Activated naive CD4-positive, alpha-beta T cell treated with anti-CD3 and anti-CD28 coated beads, Interleukin-2, amount 10 ng/mL, durations not matched to agents 7 days and 5 days (primary cell): Measurements from ENCODE around the gene ANGPTL2.
A peak's percentile ranks its signal among the peaks of the same experiment; 100 is the strongest.
"Not testable (repeated sequence)": the region's sequence is repeated elsewhere in the genome, so short reads cannot be mapped to it uniquely, and the experiment has no call there.

Source experiments
- CTCF ChIA-PET: fragments of 350-600 bp; sonication (Branson Sonifier 250); formaldehyde crosslinking; loops from one replicate; lab custom pipeline; 2021; ENCODE audit warnings: antibody characterized with exemption; lab: Charles Lee
- DNase-seq: peaks from one replicate; pipeline ENCODE4 v3.0.0-alpha.2; 2020
- H3K27ac Mint-ChIP-seq: one replicate; pipeline ENCODE4 v1.8.0; 2021; ENCODE audit warnings: mild to moderate bottlenecking, moderate library complexity, mixed read lengths
- H3K27me3 Mint-ChIP-seq: one replicate; pipeline ENCODE4 v1.8.0; 2021; ENCODE audit warnings: mild to moderate bottlenecking, mixed read lengths
- H3K36me3 Mint-ChIP-seq: one replicate; pipeline ENCODE4 v1.8.0; 2021; ENCODE audit warnings: mixed read lengths
- H3K4me1 Mint-ChIP-seq: one replicate; pipeline ENCODE4 v1.8.0; 2021; ENCODE audit warnings: mixed read lengths
- H3K4me3 Mint-ChIP-seq: one replicate; pipeline ENCODE4 v1.8.0; 2021; ENCODE audit warnings: mild to moderate bottlenecking, moderate library complexity, mixed read lengths
- H3K9me3 Mint-ChIP-seq: one replicate; pipeline ENCODE4 v1.8.0; 2021; ENCODE audit warnings: mixed read lengths

Gene ANGPTL2

GRCh38 chr9:127122176-127123063 is at the start of gene ANGPTL2:
ANGPTL2 (minus strand) TSS chr9:127122635; CDS start chr9:127108731, 13,904 bp downstream.
- H3K4me3 Mint-ChIP-seq = no peak within 1 kb of the TSS
- H3K27me3 Mint-ChIP-seq = peaks cover 78% of the 10 kb centered on the region
- CTCF ChIA-PET = no interaction called here

GRCh38 chr9:127171348-127171747 is 48.9 kb upstream of the ANGPTL2 start:
- DNase-seq, H3K4me1 Mint-ChIP-seq, H3K36me3 Mint-ChIP-seq, H3K4me3 Mint-ChIP-seq, H3K9me3 Mint-ChIP-seq, H3K27ac Mint-ChIP-seq, CTCF ChIA-PET: not testable (repeated sequence)
- peaks cover 14% of the 10 kb centered on the region for H3K27me3 Mint-ChIP-seq

More at GRCh38 chr9:127122176-127123063, at the start of gene ANGPTL2:
- peaks cover 3% of the 10 kb centered on the region for H3K4me1 Mint-ChIP-seq
- H3K9me3 Mint-ChIP-seq = no peaks in the 10 kb centered on the region
- no peaks in the 10 kb centered on the region for H3K36me3 Mint-ChIP-seq
- peak; percentile 29 for DNase-seq
- H3K27ac Mint-ChIP-seq = no peak within 1 kb of the TSS

GRCh38 chr9:127170652-127171051 is 48.2 kb upstream of the ANGPTL2 start:
- Mint-ChIP-seq H3K4me3 (no peak overlapping the region), H3K27me3 (peaks cover 14% of the 10 kb centered on the region), H3K36me3 (no peaks in the 10 kb centered on the region), H3K27ac (no peak overlapping the region), H3K9me3 (no peaks in the 10 kb centered on the region), H3K4me1 (peaks cover 2% of the 10 kb centered on the region)
- CTCF ChIA-PET = no interaction called here
- no peak for DNase-seq

- no peak for DNase-seq
- no peaks in the 10 kb centered on the region for H3K9me3 Mint-ChIP-seq
- CTCF ChIA-PET = no interaction called here
- H3K27me3 Mint-ChIP-seq = peaks cover 14% of the 10 kb centered on the region
- no peaks in the 10 kb centered on the region for H3K36me3 Mint-ChIP-seq
- H3K27ac Mint-ChIP-seq = no peak overlapping the region
- no peak overlapping the region for H3K4me3 Mint-ChIP-seq
- peaks cover 2% of the 10 kb centered on the region for H3K4me1 Mint-ChIP-seq
These were observed 47.7 kb upstream of the ANGPTL2 start for GRCh38 chr9:127170103-127170502.

GRCh38 chr9:127169575-127169883 is 47.1 kb upstream of the ANGPTL2 start:
- no peak overlapping the region for H3K4me3 Mint-ChIP-seq
- no peak overlapping the region for H3K27ac Mint-ChIP-seq

GRCh38 chr9:127168756-127169574 is 46.5 kb upstream of the ANGPTL2 start:
- CTCF ChIA-PET = no interaction called here
- Mint-ChIP-seq H3K27me3 (peaks cover 14% of the 10 kb centered on the region), H3K27ac (no peak overlapping the region), H3K4me3 (no peak overlapping the region), H3K4me1 (peaks cover 2% of the 10 kb centered on the region), H3K36me3 (no peaks in the 10 kb centered on the region), H3K9me3 (no peaks in the 10 kb centered on the region)
- DNase-seq = no peak

More at GRCh38 chr9:127169575-127169883, 47.1 kb upstream of the ANGPTL2 start:
- H3K36me3 Mint-ChIP-seq = no peaks in the 10 kb centered on the region
- peaks cover 2% of the 10 kb centered on the region for H3K4me1 Mint-ChIP-seq
- no peaks in the 10 kb centered on the region for H3K9me3 Mint-ChIP-seq
- DNase-seq = no peak
- peaks cover 14% of the 10 kb centered on the region for H3K27me3 Mint-ChIP-seq
- CTCF ChIA-PET = no interaction called here

- Mint-ChIP-seq H3K27me3 (peaks cover 14% of the 10 kb centered on the region), H3K4me1 (peaks cover 13% of the 10 kb centered on the region), H3K36me3 (no peaks in the 10 kb centered on the region), H3K27ac (no peak overlapping the region), H3K9me3 (no peaks in the 10 kb centered on the region), H3K4me3 (no peak overlapping the region)
- CTCF ChIA-PET = no interaction called here
- DNase-seq = no peak
These were observed 45.3 kb upstream of the ANGPTL2 start for GRCh38 chr9:127167560-127168326.

- CTCF ChIA-PET = no interaction called here
- no peaks in the 10 kb centered on the region for H3K36me3 Mint-ChIP-seq
These were observed 44.5 kb upstream of the ANGPTL2 start for GRCh38 chr9:127166651-127167524.

GRCh38 chr9:127166111-127166510 is 43.7 kb upstream of the ANGPTL2 start:
- Mint-ChIP-seq H3K4me1 (peaks cover 25% of the 10 kb centered on the region), H3K27me3 (peaks cover 9% of the 10 kb centered on the region), H3K4me3 (no peak overlapping the region), H3K9me3 (no peaks in the 10 kb centered on the region), H3K27ac (no peak overlapping the region), H3K36me3 (no peaks in the 10 kb centered on the region)
- no peak for DNase-seq
- CTCF ChIA-PET = no interaction called here

More at GRCh38 chr9:127166651-127167524, 44.5 kb upstream of the ANGPTL2 start:
- DNase-seq = no peak
- Mint-ChIP-seq H3K27ac (no peak overlapping the region), H3K4me3 (no peak overlapping the region), H3K4me1 (peaks cover 22% of the 10 kb centered on the region), H3K27me3 (peaks cover 9% of the 10 kb centered on the region), H3K9me3 (no peaks in the 10 kb centered on the region)

- H3K27me3 Mint-ChIP-seq = peaks cover 13% of the 10 kb centered on the region
- no peak overlapping the region for H3K4me3 Mint-ChIP-seq
- CTCF ChIA-PET = interaction anchor here (0.7 to 1.4 kb wide), 3 partner anchors 27 to 116 kb away, joined by 3 to 6 read pairs (median 4); no protein-coding TSS in a partner anchor
- H3K4me1 Mint-ChIP-seq = peaks cover 25% of the 10 kb centered on the region
- DNase-seq = no peak
- H3K36me3 Mint-ChIP-seq = no peaks in the 10 kb centered on the region
- no peaks in the 10 kb centered on the region for H3K9me3 Mint-ChIP-seq
- no peak overlapping the region for H3K27ac Mint-ChIP-seq
These were observed 42.7 kb upstream of the ANGPTL2 start for GRCh38 chr9:127165116-127165515.

GRCh38 chr9:127163409-127163808 is 41.0 kb upstream of the ANGPTL2 start:
- Mint-ChIP-seq H3K4me3 (no peak overlapping the region), H3K27ac (no peak overlapping the region), H3K9me3 (no peaks in the 10 kb centered on the region), H3K4me1 (peaks cover 25% of the 10 kb centered on the region), H3K36me3 (no peaks in the 10 kb centered on the region), H3K27me3 (peaks cover 24% of the 10 kb centered on the region)
- peak; percentile 33 for DNase-seq
- CTCF ChIA-PET = interaction anchor here (1.3 kb wide), 1 partner anchor 11 kb away, joined by 4 read pairs; no protein-coding TSS in a partner anchor

GRCh38 chr9:127162864-127163365 is 40.5 kb upstream of the ANGPTL2 start:
- CTCF ChIA-PET = no interaction called here
- H3K27me3 Mint-ChIP-seq = peaks cover 24% of the 10 kb centered on the region
- H3K36me3 Mint-ChIP-seq = no peaks in the 10 kb centered on the region
- H3K4me1 Mint-ChIP-seq = peaks cover 25% of the 10 kb centered on the region
- no peak overlapping the region for H3K4me3 Mint-ChIP-seq
- H3K27ac Mint-ChIP-seq = no peak overlapping the region
- no peak for DNase-seq
- H3K9me3 Mint-ChIP-seq = no peaks in the 10 kb centered on the region
